SK-MEL-5 (cell line): Measurements from ENCODE around the gene EFCAB6. TPM values are rescaled to one million over a fixed set of nuclear protein-coding genes. Genes with fewer than 3 reads are reported as not detected.

ENCODE experiments used
- DNase-seq: peaks from one replicate; pipeline ENCODE4 v3.0.0-alpha.2; 2016; ENCODE audit warnings: low read depth, low spot score
- in situ Hi-C: cut with HindIII; loops from 2 replicates; pipeline ENCODE4 v1.10.0; 2016; ENCODE audit warnings: low sequenced_read_pairs, high pct_unique_total_duplicates, low pct_unique_long_range_greater_than_20kb
- total RNA-seq: library from RNA; depleted of rRNA; stranded (reverse); fragments of >200 nt; shearing (Covaris generic); gene quantifications from 2 replicates; pipeline ENCODE4 v1.2.3, GENCODE V29; 2014

EFCAB6 gene
- total RNA-seq, 1 experiment from 2014 or later = 0.55 TPM

- no peak for DNase-seq
- in situ Hi-C loops = no loop called here
Observed at GRCh38 chr22:43744700-43745410, 67.2 kb downstream of the EFCAB6 start.

GRCh38 chr22:43743929-43744643 is 68.0 kb downstream of the EFCAB6 start:
- no peak for DNase-seq
- in situ Hi-C loops = no loop called here

- in situ Hi-C loops = no loop called here
- peak; percentile 68 for DNase-seq
Observed at GRCh38 chr22:43743131-43743530, 69.0 kb downstream of the EFCAB6 start.

GRCh38 chr22:43742154-43742950 is 69.8 kb downstream of the EFCAB6 start:
- in situ Hi-C loops = no loop called here
- DNase-seq = no peak

GRCh38 chr22:43740587-43741270 is 71.4 kb downstream of the EFCAB6 start:
- in situ Hi-C loops = no loop called here
- DNase-seq = no peak

GRCh38 chr22:43739851-43740379 is 72.2 kb downstream of the EFCAB6 start:
- no peak for DNase-seq
- in situ Hi-C loops = no loop called here

GRCh38 chr22:43737150-43737828 is 74.8 kb downstream of the EFCAB6 start:
- in situ Hi-C loops = no loop called here
- DNase-seq = no peak

- DNase-seq = no peak
- in situ Hi-C loops = no loop called here
Observed at GRCh38 chr22:43736651-43737050, 75.5 kb downstream of the EFCAB6 start.

- peak; percentile 80 for DNase-seq
- in situ Hi-C loops = no loop called here
Observed at GRCh38 chr22:43734370-43735150, 77.5 kb downstream of the EFCAB6 start.

- in situ Hi-C loops = no loop called here
- DNase-seq = no peak
Observed at GRCh38 chr22:43733138-43733537, 79.0 kb downstream of the EFCAB6 start.

GRCh38 chr22:43731988-43732387 is 80.1 kb downstream of the EFCAB6 start:
- in situ Hi-C loops = no loop called here
- DNase-seq = no peak

- no peak for DNase-seq
- in situ Hi-C loops = no loop called here
Observed at GRCh38 chr22:43726964-43727543, 85.1 kb downstream of the EFCAB6 start.

GRCh38 chr22:43726322-43726721 is 85.8 kb downstream of the EFCAB6 start:
- no peak for DNase-seq
- in situ Hi-C loops = no loop called here

GRCh38 chr22:43723816-43724215 is 88.3 kb downstream of the EFCAB6 start:
- DNase-seq = no peak
- in situ Hi-C loops = no loop called here

- in situ Hi-C loops = no loop called here
- DNase-seq = no peak
Observed at GRCh38 chr22:43722444-43722843, 89.7 kb downstream of the EFCAB6 start.

GRCh38 chr22:43720716-43721115 is 91.4 kb downstream of the EFCAB6 start:
- in situ Hi-C loops = no loop called here
- DNase-seq = no peak
